Measurements from ENCODE around the gene REPS1.

The REPS1 gene

GRCh38 chr6:138869398-138869797 is 118.7 kb downstream of the REPS1 start:
- no peak for TF ChIP-seq CTCF (conservative IDR thresholded peaks at IDR 0.05; ENCODE audit: control insufficient read depth, insufficient read depth, low read depth, low read length)
- H3K4me3 ChIP-seq (ENCODE audit: control insufficient read depth, low read depth, low read length) = no peak overlapping the region
- DNase-seq (ENCODE audit: low read depth) = peak; percentile 5

DNA sequence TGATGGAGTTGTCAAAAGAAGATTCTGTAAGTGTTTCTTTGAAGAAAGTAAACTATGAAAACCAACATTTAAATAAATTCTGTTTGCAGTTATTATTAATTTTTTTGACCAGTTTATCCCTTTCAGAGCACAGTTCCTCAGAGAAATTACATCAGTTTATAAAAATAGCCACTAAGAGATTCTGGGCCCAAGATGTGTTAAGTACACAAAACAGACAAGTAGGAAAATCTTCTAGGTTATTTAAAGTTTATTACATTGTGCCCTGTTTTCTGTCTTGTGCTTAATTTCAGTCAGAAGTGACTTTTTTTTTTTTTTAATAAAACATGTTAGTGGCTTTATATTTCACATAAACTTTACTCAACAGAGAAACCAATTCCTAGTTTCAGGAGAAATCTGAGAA is 119.9 kb downstream of the REPS1 start:
- no peak for DNase-seq (ENCODE audit: low read depth)

DNA sequence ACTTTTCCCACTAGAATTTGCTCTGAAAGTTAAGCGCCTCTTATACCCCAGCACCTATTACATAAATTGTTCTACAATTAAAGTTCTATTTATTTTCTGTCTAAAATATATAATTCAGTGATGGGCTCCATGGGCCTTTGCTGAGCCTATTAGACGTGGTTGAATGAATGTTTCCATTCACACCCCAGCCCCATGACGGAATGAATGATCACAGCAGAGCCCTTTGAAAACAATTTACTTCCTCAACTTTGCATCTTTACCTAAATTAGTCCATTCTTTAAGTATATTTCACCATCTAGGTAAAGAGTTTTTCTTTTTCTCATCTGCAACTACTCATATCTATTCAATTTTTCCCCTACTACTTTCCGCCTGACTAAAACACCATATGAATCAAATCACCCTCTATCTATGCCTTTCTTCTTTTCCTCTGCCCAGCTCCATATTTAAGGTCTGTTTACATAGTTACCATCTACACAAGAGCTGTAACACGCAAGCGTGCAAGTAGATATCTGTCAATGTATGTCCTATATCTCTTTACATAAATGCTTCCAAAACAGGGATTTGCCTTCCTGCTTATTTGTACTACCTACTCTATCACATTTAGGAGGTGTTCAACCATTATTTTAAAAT is 122.5 kb downstream of the REPS1 start:
- TF ChIP-seq CTCF (conservative IDR thresholded peaks at IDR 0.05; ENCODE audit: control insufficient read depth, insufficient read depth, low read depth, low read length) = no peak
- no peak for DNase-seq (ENCODE audit: low read depth)
- no peak overlapping the region for H3K4me3 ChIP-seq (ENCODE audit: control insufficient read depth, low read depth, low read length)

More for the DNA sequence above, 119.9 kb downstream of the REPS1 start:
- no peak overlapping the region for H3K4me3 ChIP-seq (ENCODE audit: control insufficient read depth, low read depth, low read length)
- TF ChIP-seq CTCF (conservative IDR thresholded peaks at IDR 0.05; ENCODE audit: control insufficient read depth, insufficient read depth, low read depth, low read length) = no peak

- no peak overlapping the region for H3K4me3 ChIP-seq (ENCODE audit: control insufficient read depth, low read depth, low read length)
- TF ChIP-seq CTCF (conservative IDR thresholded peaks at IDR 0.05; ENCODE audit: control insufficient read depth, insufficient read depth, low read depth, low read length) = no peak
- no peak for DNase-seq (ENCODE audit: low read depth)
These were observed 123.6 kb downstream of the REPS1 start for GRCh38 chr6:138864343-138864890.

DNA sequence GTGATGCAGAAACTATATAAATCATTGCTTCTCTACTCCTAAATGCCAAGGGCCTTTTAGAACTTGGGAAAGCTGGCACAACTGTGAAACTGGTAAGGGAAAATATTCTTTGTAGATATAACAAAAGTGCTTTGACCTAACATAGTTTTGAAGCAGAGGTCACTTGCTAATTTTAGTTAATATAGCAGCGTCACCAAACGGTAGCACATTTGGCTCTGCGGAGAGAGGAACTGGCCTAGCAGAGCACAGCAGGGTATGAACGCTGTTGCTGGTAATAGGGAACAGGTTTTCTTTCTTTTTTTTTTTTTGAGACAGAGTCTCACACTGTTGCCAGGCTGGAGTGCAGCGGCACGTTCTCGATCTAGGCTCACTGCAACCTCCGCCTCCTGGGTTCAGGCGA is 124.7 kb downstream of the REPS1 start:
- no peak for TF ChIP-seq CTCF (conservative IDR thresholded peaks at IDR 0.05; ENCODE audit: control insufficient read depth, insufficient read depth, low read depth, low read length)
- no peak for DNase-seq (ENCODE audit: low read depth)
- H3K4me3 ChIP-seq (ENCODE audit: control insufficient read depth, low read depth, low read length) = no peak overlapping the region

DNA sequence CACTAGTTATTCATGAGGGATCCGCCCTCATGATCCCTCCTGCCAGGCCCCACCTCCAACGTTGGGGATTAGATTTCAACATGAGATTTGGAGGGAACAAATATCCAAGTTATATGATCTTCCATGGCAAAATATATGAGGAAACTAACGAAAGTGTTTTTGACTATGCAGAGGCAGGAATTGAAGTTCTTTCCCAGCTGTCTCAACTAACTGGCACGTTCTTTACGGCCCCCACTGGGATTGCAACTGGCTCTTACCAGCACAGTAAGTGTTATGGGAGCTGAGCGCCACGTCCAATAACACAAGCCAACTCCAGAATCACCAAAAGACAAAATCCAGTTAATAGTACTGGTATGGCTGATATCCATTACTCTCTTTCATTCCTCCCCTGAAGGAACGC is 125.6 kb downstream of the REPS1 start:
- no peak overlapping the region for H3K4me3 ChIP-seq (ENCODE audit: control insufficient read depth, low read depth, low read length)
- no peak for TF ChIP-seq CTCF (conservative IDR thresholded peaks at IDR 0.05; ENCODE audit: control insufficient read depth, insufficient read depth, low read depth, low read length)
- DNase-seq (ENCODE audit: low read depth) = no peak
